ENCODE data around the gene ADGRG3. TPM values are rescaled to one million over a fixed set of nuclear protein-coding genes. Genes with fewer than 3 reads are reported as not detected.

ADGRG3 gene
- total and polyA plus RNA-seq, 2 of the 13 experiments (the other 11 are each of a cell fraction or from before 2014, with no cell fraction given): 2.7 to 11.8 TPM

DNA sequence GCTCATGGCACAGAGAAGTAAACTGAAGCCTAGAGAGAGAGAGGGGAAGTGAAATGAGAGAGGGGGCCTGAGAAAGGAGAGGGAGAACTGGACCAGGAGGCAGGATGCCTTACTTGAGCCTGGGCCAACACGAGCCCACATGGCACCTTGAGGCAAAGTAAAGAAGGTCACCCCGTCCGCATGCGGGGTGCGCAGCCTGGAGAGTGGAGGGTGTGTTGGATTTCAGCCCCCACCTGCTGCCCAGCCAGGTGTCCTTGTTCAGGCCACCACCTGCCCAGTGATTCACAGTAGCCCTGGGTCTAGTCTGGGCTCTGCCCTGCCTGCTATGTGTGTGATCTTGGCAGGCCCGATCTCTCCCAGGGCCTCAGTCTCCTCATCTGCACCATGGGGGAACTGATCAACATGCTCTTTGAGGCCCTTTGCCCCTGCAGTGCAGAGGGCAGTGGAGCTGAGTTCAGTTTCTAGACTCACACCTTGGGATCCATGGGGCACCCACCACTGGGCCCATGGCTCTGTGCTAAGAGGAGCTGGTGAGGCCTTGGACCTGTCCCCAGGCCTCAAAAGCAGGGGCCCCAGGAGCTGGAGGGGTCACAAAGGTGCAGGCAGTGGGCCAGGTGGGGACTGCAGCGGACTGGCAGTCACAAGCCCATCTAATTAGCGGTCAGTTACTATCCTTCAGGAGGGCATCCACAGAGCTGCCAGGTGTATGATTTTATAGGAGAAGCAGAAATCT is 16.7 kb downstream of the ADGRG3 start:
- FAIRE-seq: no peak
- Histone ChIP-seq H3K9me3 (ENCODE audit: low read length) (no peaks in the 10 kb centered on the region), H4K20me1 (ENCODE audit: insufficient read depth, low read length) (no peaks in the 10 kb centered on the region), H3K79me2 (ENCODE audit: insufficient read depth, low read length) (no peaks in the 10 kb centered on the region), H3K36me3 (replicated peaks in 1 of 2; ENCODE audit: control insufficient read depth in 1 of 2, insufficient read depth in 2 of 2, low read length in 2 of 2) (no peaks in the 10 kb centered on the region), H3K27ac (ENCODE audit: extremely low read length, insufficient read depth, low read length) (no peak overlapping the region), H3K4me3 (replicated peaks in 1 of 3; ENCODE audit: insufficient read depth in 1 of 3, low read depth in 2 of 3, low read length in 3 of 3) (no peak overlapping the region), H2AFZ (ENCODE audit: low read length) (no peak overlapping the region), H3K27me3 (ENCODE audit: control insufficient read depth in 1 of 2, insufficient read depth in 2 of 2, low read length in 2 of 2) (no peaks in the 10 kb centered on the region), H3K4me2 (ENCODE audit: low read depth, low read length) (no peak overlapping the region), H3K9ac (ENCODE audit: insufficient read depth, low read depth, low read length) (no peak overlapping the region), H3K4me1 (ENCODE audit: insufficient read depth, low read length) (peaks cover 38% of the 10 kb centered on the region)
- ChIA-PET CTCF (ENCODE audit: low intra/inter-chr PET ratio, low total read pairs) (no interaction called here), POLR2A (interaction anchor here (1.2 to 1.5 kb wide), 2 partner anchors 9 to 19 kb away, joined by 3 to 6 read pairs; partner anchors contain the start of gene DRC7)
- in situ Hi-C loops (cut with HindIII; ENCODE audit: extremely low pct_ligation_motif_present, low pct_unique_long_range_greater_than_20kb) (no loop called here), intact Hi-C loops (cut with micrococcal nuclease; ENCODE audit: unreplicated experiment) (no loop called here)
- WGBS (ENCODE audit: low lambda C conversion rate): 85% methylated on average over 7 of the region's 8 CpGs
- no peak for TF ChIP-seq SSRP1 (CRISPR knock-in tag; IDR thresholded peaks at IDR 0.05)
- TF ChIP-seq CTCF (CRISPR knock-in tag; IDR thresholded peaks at IDR 0.05): no peak
- no peak for TF ChIP-seq HNF4G (IDR thresholded peaks at IDR 0.05; ENCODE audit: borderline replicate concordance, low read depth, low read length)
- TF ChIP-seq HNF4G (CRISPR knock-in tag; IDR thresholded peaks at IDR 0.05; ENCODE audit: borderline replicate concordance, low read depth): no peak
- no peak for TF ChIP-seq CAMTA2 (CRISPR knock-in tag; IDR thresholded peaks at IDR 0.05; ENCODE audit: borderline replicate concordance)
- no peak for TF ChIP-seq SP4 (CRISPR knock-in tag; IDR thresholded peaks at IDR 0.05)
- no peak for TF ChIP-seq ZNF225 (CRISPR knock-in tag; IDR thresholded peaks at IDR 0.05)
- TF ChIP-seq, protein P1, sequence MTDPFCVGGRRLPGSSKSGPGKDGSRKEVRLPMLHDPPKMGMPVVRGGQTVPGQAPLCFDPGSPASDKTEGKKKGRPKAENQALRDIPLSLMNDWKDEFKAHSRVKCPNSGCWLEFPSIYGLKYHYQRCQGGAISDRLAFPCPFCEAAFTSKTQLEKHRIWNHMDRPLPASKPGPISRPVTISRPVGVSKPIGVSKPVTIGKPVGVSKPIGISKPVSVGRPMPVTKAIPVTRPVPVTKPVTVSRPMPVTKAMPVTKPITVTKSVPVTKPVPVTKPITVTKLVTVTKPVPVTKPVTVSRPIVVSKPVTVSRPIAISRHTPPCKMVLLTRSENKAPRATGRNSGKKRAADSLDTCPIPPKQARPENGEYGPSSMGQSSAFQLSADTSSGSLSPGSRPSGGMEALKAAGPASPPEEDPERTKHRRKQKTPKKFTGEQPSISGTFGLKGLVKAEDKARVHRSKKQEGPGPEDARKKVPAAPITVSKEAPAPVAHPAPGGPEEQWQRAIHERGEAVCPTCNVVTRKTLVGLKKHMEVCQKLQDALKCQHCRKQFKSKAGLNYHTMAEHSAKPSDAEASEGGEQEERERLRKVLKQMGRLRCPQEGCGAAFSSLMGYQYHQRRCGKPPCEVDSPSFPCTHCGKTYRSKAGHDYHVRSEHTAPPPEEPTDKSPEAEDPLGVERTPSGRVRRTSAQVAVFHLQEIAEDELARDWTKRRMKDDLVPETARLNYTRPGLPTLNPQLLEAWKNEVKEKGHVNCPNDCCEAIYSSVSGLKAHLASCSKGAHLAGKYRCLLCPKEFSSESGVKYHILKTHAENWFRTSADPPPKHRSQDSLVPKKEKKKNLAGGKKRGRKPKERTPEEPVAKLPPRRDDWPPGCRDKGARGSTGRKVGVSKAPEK (CRISPR knock-in tag; IDR thresholded peaks at IDR 0.05; ENCODE audit: borderline replicate concordance): no peak
- no peak for TF ChIP-seq ZNF616 (CRISPR knock-in tag; IDR thresholded peaks at IDR 0.05; ENCODE audit: low read depth)
- no peak for TF ChIP-seq ZNF136 (CRISPR knock-in tag; IDR thresholded peaks at IDR 0.05; ENCODE audit: low read depth)
- no peak for TF ChIP-seq SUZ12 (IDR thresholded peaks at IDR 0.05; ENCODE audit: low read depth, low read length)
- no peak for TF ChIP-seq ZNF546 (CRISPR knock-in tag; conservative IDR thresholded peaks at IDR 0.05)
- no peak for TF ChIP-seq ZSCAN22 (CRISPR knock-in tag; IDR thresholded peaks at IDR 0.05)
- TF ChIP-seq ATF6 (CRISPR knock-in tag; conservative IDR thresholded peaks at IDR 0.05): no peak
- ATAC-seq: no peak
- no peak for DNase-seq (ENCODE audit: low spot score)
- BruUV-seq (replicated peaks): no TSS peak

Measured in HepG2 (cell line).